GM08714 (cell line): Measurements from ENCODE around the gene CXXC1.

Source experiments
- H3K4me3 ChIP-seq: fragments of 200-500 bp; sonication (Bioruptor generic); 2 replicates; pipeline ENCODE4 v1.5.1; 2014; ENCODE audit warnings: mild to moderate bottlenecking, low read length, inconsistent platforms
- ZNF274 ChIP-seq: IDR thresholded peaks from 2 replicates; pipeline ENCODE4 v1.6.1; 2012; ENCODE audit warnings: mild to moderate bottlenecking, low read depth, low read length

The CXXC1 gene

DNA sequence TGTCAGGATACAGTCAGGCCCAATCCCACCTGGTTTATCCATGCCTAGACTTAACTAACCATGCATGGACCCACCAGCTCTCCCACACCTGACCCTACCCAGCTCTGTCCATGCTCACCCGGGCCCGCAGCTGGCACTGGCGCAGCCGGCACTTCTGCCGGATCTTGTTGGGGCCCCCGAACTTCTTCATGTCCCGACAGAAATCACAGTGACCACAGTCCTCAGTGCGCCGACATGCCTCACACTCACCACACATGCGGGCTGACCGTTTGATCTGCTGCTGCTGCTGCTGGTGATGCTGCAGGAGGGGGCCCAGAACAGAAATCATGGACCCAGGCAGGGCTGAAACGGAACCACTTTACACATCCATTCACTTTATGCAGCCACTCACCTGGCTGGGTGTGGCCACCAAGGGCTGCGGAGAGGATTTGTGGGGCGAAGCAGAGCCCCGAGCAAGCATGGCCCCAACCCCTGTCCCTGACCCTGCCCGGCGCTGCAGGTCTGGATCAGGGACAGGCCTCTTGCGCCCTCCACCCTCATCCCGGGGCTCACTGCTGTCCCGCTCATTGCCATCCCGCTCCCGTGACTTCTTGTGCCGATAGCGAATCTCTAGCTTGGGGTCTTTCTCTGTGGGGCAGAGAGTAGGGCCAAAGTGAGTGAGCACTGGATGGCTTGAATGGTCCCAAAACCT, 1.7 kb downstream of the CXXC1 start:
- peak overlapping the region; percentile 87; the same call in 1 of the 2 replicates for H3K4me3 ChIP-seq
- TF ChIP-seq ZNF274: no peak

DNA sequence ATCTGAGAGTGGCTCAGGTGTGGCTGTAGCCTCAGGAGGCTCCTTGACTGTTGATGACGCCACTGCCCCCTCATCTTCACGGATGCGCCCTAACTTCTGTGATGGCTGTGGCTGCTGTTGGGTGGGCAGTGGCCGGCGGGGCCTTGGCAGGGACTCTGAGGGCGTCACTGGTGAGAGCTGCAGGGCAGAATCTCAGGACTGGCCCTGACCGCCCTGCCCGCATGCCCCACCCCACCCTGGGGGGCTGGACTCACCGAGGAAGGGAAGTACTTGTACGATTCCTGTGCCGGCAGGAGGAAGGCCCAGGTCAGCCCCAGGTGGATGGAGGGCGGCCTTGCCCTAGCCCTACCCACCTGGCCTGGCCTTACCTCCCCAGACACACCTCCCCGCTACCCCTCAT, 2.4 kb downstream of the CXXC1 start:
- H3K4me3 ChIP-seq: no peak overlapping the region
- no peak for TF ChIP-seq ZNF274

DNA sequence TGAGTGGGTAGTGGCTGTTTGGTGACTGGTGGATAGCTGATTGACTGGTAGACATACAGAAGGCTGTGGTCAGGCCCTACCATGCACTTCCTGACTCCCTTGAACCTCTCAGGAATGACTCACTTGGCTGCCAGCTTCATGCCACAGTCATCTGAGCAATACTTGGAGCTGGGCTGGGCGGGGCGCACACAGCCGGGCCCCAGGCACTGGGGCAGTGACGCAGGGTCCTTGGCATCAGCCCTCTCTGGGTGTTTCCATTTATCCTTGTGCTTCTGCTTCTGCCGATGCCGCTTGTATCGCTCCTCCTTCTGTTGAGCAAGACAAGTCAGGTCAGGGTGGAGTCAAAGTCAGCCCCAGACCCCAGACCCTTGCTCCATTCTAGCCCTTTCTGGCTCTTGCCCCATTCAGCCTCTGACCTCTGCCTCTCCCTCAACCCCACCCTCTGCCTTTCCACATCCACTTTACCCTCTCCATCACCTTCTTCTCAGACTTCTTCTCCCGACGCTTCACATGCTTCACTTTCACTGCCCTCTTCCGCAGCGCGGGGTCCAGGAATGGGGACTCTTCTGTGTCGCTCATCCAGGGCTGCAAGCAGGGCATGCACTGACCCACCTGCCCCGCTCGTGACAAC, 3.1 kb downstream of the CXXC1 start:
- no peak overlapping the region for H3K4me3 ChIP-seq
- no peak for TF ChIP-seq ZNF274

DNA sequence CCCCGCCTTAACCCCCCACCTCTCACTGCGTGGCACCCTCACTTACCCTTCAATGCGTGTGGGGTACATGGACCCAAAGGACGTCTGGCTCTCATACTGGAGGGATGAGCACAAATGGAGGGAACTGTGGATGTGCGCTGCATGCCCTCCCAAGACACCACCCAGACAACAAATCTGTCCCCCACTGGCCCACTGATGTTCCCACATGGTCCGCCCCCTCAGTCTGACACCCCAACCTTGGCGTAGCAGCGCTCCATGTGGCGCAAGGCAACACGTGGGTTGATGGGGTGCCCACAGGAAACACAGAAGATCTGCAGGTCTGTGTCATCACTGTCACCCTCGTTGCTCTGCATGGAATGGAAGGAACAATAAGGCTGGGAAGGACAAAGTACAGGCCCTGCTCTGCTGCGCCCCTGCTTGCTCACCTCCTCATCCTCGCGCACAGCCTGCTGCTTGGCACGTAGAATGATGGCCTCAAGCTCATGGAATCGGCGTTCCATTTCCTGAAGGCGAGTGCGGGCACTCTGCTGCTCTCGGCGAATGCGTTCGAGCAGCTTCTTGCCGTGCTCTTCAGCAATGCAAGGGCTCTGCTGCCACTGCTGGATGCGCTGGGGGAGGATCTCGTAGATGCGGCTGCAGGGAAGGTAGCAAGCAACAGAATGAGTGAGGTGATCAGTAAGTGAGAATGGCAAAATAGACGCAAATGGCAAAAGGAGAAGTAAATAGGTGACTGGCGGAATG, 3.9 kb downstream of the CXXC1 start:
- no peak for TF ChIP-seq ZNF274
- no peak overlapping the region for H3K4me3 ChIP-seq

DNA sequence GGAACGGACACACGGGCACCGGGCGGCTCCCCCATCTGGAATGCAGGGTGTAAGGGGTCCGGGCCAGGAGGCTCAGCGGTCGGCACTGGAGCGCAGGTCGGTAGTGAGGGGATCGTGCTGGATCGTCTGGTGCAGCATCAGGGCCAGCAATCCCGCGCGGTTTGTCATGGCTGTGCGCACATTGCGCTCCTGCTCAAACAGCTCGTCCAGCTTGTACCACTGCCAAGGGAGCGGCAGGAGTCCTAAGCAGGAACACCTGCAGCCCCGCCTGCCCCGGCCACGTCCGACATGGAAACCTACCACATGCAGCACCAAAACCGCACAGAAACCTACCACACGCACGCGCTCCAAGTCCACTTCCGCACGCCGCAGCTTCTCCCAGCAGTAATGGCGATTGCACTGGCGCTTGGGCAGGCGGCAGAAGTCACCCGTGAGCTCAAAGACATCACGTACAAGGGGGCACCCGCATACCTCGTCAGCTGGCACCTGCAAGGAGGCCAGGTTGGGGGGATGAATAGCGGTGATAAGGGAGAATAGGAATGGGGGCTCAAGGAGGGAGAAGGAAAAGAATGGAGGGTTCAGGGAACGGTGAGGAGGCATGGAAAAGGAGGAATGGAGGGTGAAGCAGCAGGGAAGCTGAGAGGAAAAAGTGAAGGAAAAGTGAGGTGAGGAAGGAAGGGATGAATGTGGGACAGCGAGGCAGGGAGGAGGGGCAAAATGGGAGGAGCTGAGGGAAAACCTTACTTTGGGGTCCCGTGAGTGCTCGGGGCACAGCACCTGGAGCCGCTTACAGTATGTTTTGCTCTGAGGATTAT, 4.8 kb downstream of the CXXC1 start:
- no peak overlapping the region; the same call in 1 of the 2 replicates for H3K4me3 ChIP-seq
- no peak for TF ChIP-seq ZNF274

DNA sequence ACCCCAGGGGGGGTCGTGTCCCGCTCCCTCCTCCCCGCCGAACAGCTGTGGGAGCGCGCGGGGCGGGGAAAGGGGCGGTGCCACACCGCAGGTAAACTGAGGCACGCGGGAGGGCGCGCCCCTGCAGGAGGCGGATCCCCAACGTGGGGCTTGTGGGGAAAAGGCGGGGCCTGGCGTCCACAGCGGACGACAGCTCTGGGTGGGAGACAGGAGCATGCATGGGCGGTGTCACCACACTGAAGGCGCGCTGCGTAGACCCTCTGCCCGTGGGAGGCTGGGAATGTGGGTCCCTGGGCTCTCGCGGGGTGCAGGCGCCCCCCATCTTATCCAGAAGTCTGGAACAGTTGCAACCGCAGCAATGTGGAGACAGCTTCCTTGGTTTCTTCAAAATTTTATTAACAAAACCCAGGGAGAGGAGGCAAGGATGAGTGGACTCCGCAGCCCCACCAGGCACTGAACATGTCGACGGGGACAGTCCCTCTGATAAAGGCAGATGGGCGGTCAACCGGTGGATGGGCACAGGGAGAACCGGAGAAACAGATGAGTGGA, 5.4 kb downstream of the CXXC1 start:
- no peak for TF ChIP-seq ZNF274
- H3K4me3 ChIP-seq: peak overlapping the region; percentile 91; the same call in 1 of the 2 replicates

DNA sequence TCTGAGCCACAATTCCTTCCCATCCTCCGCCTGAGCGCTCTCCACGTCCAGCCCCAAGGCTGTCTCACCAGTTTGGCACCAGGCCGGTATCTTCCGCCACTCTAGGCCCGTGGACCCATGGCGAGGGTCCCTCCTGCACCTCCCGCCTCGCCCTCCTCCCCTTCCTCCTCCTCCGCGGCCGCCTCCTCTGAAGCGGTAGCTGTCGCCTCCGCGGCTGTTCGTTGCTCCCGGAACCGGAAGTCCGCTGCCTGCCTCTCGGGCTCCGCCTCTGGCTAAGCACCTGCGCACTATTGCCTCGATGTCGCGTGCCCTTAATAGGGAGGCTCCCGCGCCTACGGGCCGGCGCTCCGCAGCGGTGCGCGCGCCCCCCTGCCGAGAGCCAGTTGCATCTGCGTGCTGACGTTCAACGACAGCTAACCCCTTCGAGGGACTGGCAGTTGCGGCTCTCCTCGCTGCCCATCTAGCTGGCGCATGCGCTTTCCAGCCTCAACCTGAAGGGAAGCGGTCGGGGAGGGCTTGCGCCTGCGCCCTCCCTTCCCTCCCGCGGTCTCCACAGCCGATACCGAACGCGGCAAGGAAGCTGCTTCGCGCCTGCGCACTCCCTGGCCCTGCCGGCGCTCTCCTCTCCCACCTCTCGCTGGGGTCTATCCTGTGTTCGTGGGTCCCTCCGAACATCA, 6.1 kb downstream of the CXXC1 start, which contains the start of gene MBD1:
TSS of gene MBD1 (minus strand) at position 229 of the 677 bp plus-strand sequence. CDS start 1,531 bp downstream, outside the sequence.
- no peak for TF ChIP-seq ZNF274
- H3K4me3 ChIP-seq: peak within 1 kb of the TSS; percentile 91

DNA sequence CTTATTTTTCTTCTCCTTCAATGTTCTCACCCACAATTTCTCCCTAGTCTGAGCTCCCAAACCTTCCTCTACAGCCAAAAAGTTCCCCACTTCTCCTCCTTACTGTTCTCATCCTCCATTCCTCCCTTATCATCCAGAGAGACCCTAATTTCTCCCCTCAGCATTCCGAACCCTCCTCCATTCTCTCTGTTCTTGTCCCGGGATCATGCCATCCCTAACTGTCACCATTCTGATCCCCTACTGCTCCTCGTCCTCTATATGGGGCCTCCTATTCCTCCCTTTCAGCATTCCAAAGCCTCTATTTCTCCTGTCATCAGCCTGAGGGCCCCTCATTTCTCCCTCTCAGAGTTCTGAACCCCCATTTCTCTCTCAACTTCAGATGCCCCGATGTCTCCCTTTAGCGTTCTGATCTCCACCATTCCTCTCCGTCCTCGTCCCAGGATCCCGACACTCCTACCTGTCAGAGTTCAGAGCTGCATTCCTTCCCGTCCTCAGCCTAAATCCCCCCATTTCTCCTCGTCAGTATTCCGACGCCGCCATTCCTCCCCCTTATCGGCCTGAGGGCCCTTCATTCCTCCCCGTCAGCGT, 6.7 kb downstream of the CXXC1 start:
- H3K4me3 ChIP-seq: peak overlapping the region; percentile 91
- TF ChIP-seq ZNF274: no peak

DNA sequence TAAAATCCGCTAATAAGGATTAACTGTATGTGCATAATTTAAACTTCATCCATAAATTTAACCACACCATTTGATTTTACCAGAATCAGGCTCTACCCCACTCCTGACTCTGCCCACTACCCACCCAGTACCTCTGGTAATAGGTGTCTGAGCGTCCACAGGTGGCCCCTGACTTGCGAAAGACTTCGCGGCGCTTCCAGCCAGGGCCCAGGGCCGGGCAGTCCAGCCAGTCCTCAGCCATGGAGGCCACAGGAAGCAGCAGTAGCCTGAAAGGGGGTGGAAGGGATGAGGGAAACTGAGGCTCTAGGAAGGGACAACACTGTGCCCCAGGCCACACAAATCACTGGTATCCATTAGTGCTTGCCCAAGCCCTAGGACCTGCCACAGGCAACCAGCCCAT, 7.7 kb downstream of the CXXC1 start:
- TF ChIP-seq ZNF274: no peak
- peak overlapping the region; percentile 91; the same call in 1 of the 2 replicates for H3K4me3 ChIP-seq

DNA sequence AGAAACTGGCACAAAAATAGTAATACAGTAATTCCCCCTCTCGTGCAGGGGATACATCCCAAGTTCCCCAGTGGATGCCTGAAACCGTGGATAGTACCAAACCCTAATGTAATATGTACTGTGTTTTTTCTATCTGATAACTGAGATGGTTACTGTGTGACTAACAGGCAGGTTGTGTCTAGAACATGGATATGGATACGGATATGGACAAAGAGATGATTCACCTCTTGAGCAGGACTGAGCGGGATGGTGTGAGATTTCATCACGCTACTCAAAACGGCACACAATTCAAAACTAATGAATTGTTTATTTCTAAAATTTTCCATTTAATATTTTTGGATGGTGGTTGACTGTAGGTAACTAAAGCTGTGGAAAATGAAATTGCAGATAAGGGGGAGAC, 9.6 kb downstream of the CXXC1 start:
- TF ChIP-seq ZNF274: no peak
- no peak overlapping the region for H3K4me3 ChIP-seq

DNA sequence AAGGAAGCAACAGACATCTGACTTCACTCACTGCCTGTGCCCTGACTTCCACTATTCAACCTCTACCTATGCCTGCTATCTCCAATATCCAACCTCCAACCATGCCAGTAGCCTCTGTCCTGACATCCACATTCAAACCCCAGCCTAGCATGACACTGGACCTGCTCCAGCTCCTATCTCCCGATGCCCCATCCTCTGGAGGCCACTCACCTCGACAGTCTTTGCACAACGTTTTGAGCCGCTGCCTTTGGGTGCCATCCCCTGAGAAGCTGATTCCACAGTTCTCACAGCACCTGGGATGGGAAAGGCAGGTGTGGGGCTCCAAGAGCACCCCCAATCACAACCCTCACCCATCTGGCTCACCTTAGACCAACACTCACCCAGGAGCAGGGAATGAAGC, 11.0 kb downstream of the CXXC1 start:
- no peak for TF ChIP-seq ZNF274

DNA sequence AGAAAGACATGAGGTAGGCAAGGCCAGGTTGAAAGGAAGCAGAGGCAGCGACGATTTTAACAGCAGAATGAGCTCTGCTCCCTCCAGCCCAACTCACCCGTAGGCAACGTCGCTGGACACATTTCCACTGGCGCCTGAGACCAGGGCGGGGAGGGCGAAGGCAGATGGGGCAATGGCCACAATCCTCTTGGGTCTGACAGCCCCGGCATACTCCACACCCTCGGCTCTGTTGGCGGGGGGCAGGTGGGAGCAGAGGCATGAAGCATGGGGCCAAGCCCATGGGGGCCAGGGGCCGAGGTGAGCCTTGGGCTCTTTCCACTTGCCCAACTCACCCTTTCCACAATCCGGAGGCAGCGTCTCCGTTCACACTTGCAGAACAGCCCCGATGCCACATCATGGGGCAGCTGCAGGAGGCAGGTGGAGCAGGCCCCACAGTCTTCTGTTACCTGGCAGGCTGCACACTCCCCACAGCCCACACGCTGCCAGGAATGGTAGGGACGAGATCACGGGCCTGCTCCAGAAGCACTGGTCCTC, 11.9 kb downstream of the CXXC1 start:
- TF ChIP-seq ZNF274: no peak

More for the DNA sequence above, 11.0 kb downstream of the CXXC1 start:
- no peak overlapping the region for H3K4me3 ChIP-seq

More for the DNA sequence above, 11.9 kb downstream of the CXXC1 start:
- H3K4me3 ChIP-seq: no peak overlapping the region
